Heart left ventricle (tissue), 13 donors: ENCODE measurements around the gene FAM20C.

ENCODE experiments used
- POLR2A ChIP-seq, 2 donors: fragments of 450-650 bp; IDR thresholded peaks; one replicate each; pipeline ENCODE4 v1.6.1; 2017; ENCODE audit warnings: antibody characterized with exemption in 2 of 2, mild to moderate bottlenecking in 2 of 2, moderate library complexity in 2 of 2
- TF ChIP-seq, protein P1 (sequence below), 12 donors: fragments of 200-600 bp; sonication (generic) in 4 of 12; IDR thresholded peaks; one replicate each; pipeline versions ENCODE4 v1.5.0 to v1.8.0; 2018 to 2022; ENCODE audit warnings: antibody characterized with exemption in 12 of 12, mild to moderate bottlenecking in 5 of 12
- donor health status: ischemic (EF 13 %, LVEDD 7.1; RV severe dilation, severe dysfunction).
- donor health status: DM: no; HTN: yes; CAD: no.
- donor health status: DM: no; HTN: no; CAD: no.
- donor health status: ischemic (EF 25% LVEDD 6.9; RV normal size, moderate dysfunction).
- donor health status: ischemic (EF 25% LVEDD 5.7; RV mildly dilated, moderate dysfunction).
- donor health status: ischemic (EF 35%, LVEDD 5.7; RV mildly dilated, moderate dysfunction).
- donor health status: nonischemic (EF 11% LVEDD 7.7; RV severe dilation, severe dysfunction).
- donor health status: DM: yes; HTN: yes; CAD: no.
- donor health status: PGD.
- donor health status: ischemic (EF 29% LVEDD 5.4; RV normal size, mild dysfunction).
- donor health status: nonischemic (EF 23%, LVEDD 6.1; RV moderate dilation, normal function).

DNA sequence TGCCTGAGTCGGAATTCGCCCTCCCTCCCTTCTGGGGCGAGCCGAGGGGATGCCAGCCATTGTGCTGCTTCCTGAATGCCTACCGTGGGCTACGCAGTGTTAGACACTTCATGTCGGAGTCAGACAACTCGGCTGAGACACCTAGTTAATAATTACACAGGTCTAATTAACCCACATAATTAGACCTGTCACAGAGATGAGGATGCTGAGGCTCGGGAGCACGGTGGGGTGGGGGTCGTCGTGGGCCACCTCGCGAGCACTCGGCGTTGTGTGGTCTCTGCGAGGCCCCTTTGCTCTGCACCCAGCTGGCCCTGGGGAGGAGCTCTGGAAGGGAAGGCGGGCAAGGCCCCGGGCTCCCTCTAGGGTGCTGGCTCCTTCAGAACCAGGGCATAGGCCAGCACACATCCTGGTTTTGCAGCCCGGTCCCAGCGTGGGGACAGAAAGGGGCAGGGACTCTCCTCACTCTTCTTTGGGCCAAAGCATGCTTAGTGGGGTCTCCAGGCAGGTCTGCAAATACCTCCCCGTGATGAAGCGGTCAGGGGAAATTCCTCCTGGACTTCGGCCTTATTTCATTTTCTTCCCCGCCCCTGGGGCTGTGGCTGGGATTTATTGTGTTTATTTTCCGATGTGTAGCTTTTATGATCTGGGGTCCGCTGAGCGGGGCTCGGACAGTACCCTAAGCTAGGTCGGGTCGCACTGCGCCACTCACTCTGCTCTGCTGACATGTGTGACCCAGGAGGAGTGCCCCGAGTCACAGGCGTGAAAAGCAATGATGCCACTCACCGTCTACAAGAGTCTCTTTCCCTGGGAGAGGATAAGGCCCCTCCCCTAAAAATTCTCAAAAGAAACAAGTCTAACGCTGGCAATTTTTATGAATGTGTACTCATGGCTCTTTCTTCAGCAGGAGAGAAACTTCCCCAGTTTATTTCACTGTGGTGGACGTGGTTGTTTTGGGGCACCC lies 92.7 kb downstream of the FAM20C start:
- no peak for TF ChIP-seq POLR2A (IDR thresholded peaks at IDR 0.05)
- TF ChIP-seq, protein P1, sequence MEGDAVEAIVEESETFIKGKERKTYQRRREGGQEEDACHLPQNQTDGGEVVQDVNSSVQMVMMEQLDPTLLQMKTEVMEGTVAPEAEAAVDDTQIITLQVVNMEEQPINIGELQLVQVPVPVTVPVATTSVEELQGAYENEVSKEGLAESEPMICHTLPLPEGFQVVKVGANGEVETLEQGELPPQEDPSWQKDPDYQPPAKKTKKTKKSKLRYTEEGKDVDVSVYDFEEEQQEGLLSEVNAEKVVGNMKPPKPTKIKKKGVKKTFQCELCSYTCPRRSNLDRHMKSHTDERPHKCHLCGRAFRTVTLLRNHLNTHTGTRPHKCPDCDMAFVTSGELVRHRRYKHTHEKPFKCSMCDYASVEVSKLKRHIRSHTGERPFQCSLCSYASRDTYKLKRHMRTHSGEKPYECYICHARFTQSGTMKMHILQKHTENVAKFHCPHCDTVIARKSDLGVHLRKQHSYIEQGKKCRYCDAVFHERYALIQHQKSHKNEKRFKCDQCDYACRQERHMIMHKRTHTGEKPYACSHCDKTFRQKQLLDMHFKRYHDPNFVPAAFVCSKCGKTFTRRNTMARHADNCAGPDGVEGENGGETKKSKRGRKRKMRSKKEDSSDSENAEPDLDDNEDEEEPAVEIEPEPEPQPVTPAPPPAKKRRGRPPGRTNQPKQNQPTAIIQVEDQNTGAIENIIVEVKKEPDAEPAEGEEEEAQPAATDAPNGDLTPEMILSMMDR (IDR thresholded peaks at IDR 0.05) = no peak
